Sigmoid colon (tissue), 7 donors: ENCODE measurements around the gene AP1M1. TPM values are rescaled to one million over a fixed set of nuclear protein-coding genes. Genes with fewer than 3 reads are reported as not detected.

ENCODE experiments used
- DNase-seq: peaks from one replicate; pipeline ENCODE4 v3.0.0-alpha.2; 2019
- H3K27ac ChIP-seq, 4 donors: fragments of 200-600 bp; sonication (generic); one replicate each; pipeline ENCODE4 v1.5.1; 2016 to 2019; ENCODE audit warnings: mild to moderate bottlenecking in 1 of 4
- H3K27me3 ChIP-seq, 3 donors: fragments of 200-600 bp; sonication (generic); one replicate each; pipeline ENCODE4 v1.5.1; 2019; ENCODE audit warnings: mild to moderate bottlenecking in 1 of 3
- H3K36me3 ChIP-seq, 4 donors: fragments of 200-600 bp; sonication (generic); one replicate each; pipeline ENCODE4 v1.5.1; 2016 to 2019
- H3K4me1 ChIP-seq, 4 donors: fragments of 200-600 bp; sonication (generic); one replicate each; pipeline ENCODE4 v1.5.1; 2017 to 2019
- H3K4me3 ChIP-seq, 4 donors: fragments of 200-600 bp; sonication (generic); one replicate each; pipeline ENCODE4 v1.5.1; 2017 to 2019; ENCODE audit warnings: mild to moderate bottlenecking in 2 of 4, moderate library complexity in 1 of 4
- H3K9me3 ChIP-seq, 4 donors: fragments of 200-600 bp in 3 of 4; sonication (generic) in 3 of 4; one replicate each; pipeline versions ENCODE4 v1.5.1 to v1.6.1; 2013 to 2019
- EP300 ChIP-seq, 4 donors: sonication (generic); formaldehyde crosslinking; IDR thresholded peaks; one replicate each; pipeline ENCODE4 v1.6.1; 2017; ENCODE audit warnings: antibody characterized with exemption in 4 of 4
- POLR2A ChIP-seq, 2 donors: fragments of 450-650 bp; IDR thresholded peaks; one replicate each; pipeline ENCODE4 v1.6.1; 2016; ENCODE audit warnings: antibody characterized with exemption in 2 of 2, mild to moderate bottlenecking in 2 of 2, moderate library complexity in 2 of 2
- POLR2AphosphoS5 ChIP-seq, 4 donors: sonication (generic); formaldehyde crosslinking; IDR thresholded peaks; one replicate each; pipeline ENCODE4 v1.6.1; 2017; ENCODE audit warnings: antibody characterized with exemption in 4 of 4
- WGBS, 2 donors: extraction: QIAGEN DNeasy Blood & Tissue Kit; methylation state at CpG; one replicate each; pipeline ENCODE4 v1.1.7; 2013; 5-methylcytosine and 5-hydroxymethylcytosine counted together
- intact Hi-C: fragments of 100-400 bp; cut with DNase I; formaldehyde crosslinking; loops from one replicate; pipeline ENCODE4 v1.15.1; 2023
- polyA plus RNA-seq, 3 donors: library from polyadenylated mRNA; stranded (reverse); fragments of 200-250 nt; gene quantifications; one replicate each; pipeline ENCODE4 v1.2.3, GENCODE V29; 2013
- total RNA-seq, 4 donors: library from RNA; depleted of rRNA; stranded (reverse); fragments of >200 nt; gene quantifications; one replicate each; pipeline ENCODE4 v1.1.0, GENCODE V29; 2016
- TF ChIP-seq, protein P1 (sequence below), 4 experiments: fragments of 450-650 bp in 3 of 4; fragments of 200-600 bp in 1 of 4; IDR thresholded peaks; one replicate each; pipeline ENCODE4 v1.5.1; 2016 to 2019; ENCODE audit warnings: antibody characterized with exemption in 4 of 4, mild to moderate bottlenecking in 3 of 4, moderate library complexity in 2 of 4
- donor health status: healthy with polysubstance abuse.
- donor health status: Bipolar disorder and iron deficiency.
- donor health status: healthy.

Gene AP1M1
- total and polyA plus RNA-seq, 7 donors = 18.7 to 63.7 (median 57.1) TPM

DNA sequence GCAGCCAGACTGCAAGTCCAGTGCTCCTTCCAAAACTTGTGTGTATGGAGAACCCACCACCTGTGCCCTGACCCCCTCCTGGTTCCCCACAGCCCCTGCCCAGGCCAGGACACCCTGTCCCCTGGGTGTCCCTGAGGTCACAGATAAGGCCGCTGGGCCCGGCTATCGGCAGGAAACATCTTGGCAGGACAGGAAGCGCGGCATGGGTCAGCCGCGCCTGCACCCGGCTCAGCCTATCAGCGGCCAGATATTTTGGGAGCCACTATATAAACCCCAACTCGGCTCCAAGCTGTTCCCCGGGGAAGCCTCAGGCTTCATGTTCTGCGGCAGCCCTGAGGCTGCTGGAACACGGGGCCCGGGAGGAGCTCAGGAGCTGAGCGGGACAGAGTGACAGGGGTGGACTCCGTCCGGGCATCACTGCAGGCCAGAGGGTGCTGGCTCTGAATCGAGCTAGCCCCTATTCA, 60.8 kb downstream of the AP1M1 start:
- H3K4me3 ChIP-seq = no peak overlapping the region
- peak; percentile 55 to 82 (median 76) for TF ChIP-seq POLR2AphosphoS5 (IDR thresholded peaks at IDR 0.05)
- peak; percentile 24 to 45 for TF ChIP-seq POLR2A (IDR thresholded peaks at IDR 0.05)
- TF ChIP-seq EP300 (IDR thresholded peaks at IDR 0.05) = peak; percentile 26 to 94 (median 54)
- TF ChIP-seq, protein P1, sequence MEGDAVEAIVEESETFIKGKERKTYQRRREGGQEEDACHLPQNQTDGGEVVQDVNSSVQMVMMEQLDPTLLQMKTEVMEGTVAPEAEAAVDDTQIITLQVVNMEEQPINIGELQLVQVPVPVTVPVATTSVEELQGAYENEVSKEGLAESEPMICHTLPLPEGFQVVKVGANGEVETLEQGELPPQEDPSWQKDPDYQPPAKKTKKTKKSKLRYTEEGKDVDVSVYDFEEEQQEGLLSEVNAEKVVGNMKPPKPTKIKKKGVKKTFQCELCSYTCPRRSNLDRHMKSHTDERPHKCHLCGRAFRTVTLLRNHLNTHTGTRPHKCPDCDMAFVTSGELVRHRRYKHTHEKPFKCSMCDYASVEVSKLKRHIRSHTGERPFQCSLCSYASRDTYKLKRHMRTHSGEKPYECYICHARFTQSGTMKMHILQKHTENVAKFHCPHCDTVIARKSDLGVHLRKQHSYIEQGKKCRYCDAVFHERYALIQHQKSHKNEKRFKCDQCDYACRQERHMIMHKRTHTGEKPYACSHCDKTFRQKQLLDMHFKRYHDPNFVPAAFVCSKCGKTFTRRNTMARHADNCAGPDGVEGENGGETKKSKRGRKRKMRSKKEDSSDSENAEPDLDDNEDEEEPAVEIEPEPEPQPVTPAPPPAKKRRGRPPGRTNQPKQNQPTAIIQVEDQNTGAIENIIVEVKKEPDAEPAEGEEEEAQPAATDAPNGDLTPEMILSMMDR (IDR thresholded peaks at IDR 0.05) = no peak
- H3K27ac ChIP-seq = peak overlapping the region; percentile 56 to 78 (median 72)
- H3K27me3 ChIP-seq = no peaks in the 10 kb centered on the region
- no peaks in the 10 kb centered on the region for H3K4me1 ChIP-seq
- 50 to 71% methylated on average over 18 of the region's 18 CpGs for WGBS, 2 donors
- intact Hi-C loops = no loop called here
- peak; percentile 83 for DNase-seq
- H3K36me3 ChIP-seq = no peaks in the 10 kb centered on the region
- no peaks in the 10 kb centered on the region for H3K9me3 ChIP-seq

GRCh38 chr19:16259385-16260159, 61.9 kb downstream of the AP1M1 start:
- Histone ChIP-seq H3K27me3 (no peaks in the 10 kb centered on the region), H3K4me3 (no peak overlapping the region), H3K27ac (peak overlapping the region; percentile 56 to 78 (median 72)), H3K4me1 (no peaks in the 10 kb centered on the region), H3K9me3 (no peaks in the 10 kb centered on the region), H3K36me3 (no peaks in the 10 kb centered on the region)
- no peak for DNase-seq
- intact Hi-C loops = no loop called here
- TF ChIP-seq POLR2AphosphoS5 (IDR thresholded peaks at IDR 0.05) (no peak), EP300 (IDR thresholded peaks at IDR 0.05) (no peak), POLR2A (IDR thresholded peaks at IDR 0.05) (no peak)
- TF ChIP-seq, protein P1 (IDR thresholded peaks at IDR 0.05) = no peak
- 57 to 67% methylated on average over 22 of the region's 22 CpGs for WGBS, 2 donors

- Histone ChIP-seq H3K27me3 (no peaks in the 10 kb centered on the region), H3K9me3 (no peaks in the 10 kb centered on the region), H3K4me3 (no peak overlapping the region), H3K4me1 (no peaks in the 10 kb centered on the region), H3K27ac (peak overlapping the region; percentile 14 to 78 (median 64)), H3K36me3 (no peaks in the 10 kb centered on the region)
- no peak for DNase-seq
- WGBS, 2 donors = 68 to 73% methylated on average over 4 of the region's 4 CpGs
- TF ChIP-seq POLR2AphosphoS5 (IDR thresholded peaks at IDR 0.05) (no peak), POLR2A (IDR thresholded peaks at IDR 0.05) (no peak), EP300 (IDR thresholded peaks at IDR 0.05) (no peak)
- TF ChIP-seq, protein P1 (IDR thresholded peaks at IDR 0.05) = no peak
- intact Hi-C loops = no loop called here
These were observed 62.6 kb downstream of the AP1M1 start for GRCh38 chr19:16260160-16260811.

DNA sequence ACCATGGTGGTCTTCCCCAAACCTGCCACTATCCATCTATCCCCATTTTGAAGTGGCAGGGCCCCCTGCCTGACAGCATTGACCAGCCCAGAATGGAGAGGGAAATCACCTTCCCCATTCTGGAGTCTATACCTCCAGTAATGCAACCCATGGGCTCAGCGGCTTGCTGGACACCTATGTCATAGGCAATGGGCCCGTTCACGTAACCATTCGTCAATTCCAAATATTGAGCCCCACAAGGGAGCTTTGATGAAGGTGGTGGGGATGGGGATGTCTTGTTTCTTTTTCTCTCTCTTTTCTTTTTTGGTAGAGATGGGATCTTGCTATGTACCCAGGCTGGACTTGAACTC, 63.1 kb downstream of the AP1M1 start:
- intact Hi-C loops = no loop called here
- Histone ChIP-seq H3K4me1 (no peaks in the 10 kb centered on the region), H3K27ac (no peak overlapping the region), H3K4me3 (no peak overlapping the region), H3K27me3 (no peaks in the 10 kb centered on the region), H3K36me3 (no peaks in the 10 kb centered on the region), H3K9me3 (no peaks in the 10 kb centered on the region)
- DNase-seq = no peak
- 92 to 96% methylated on average over 4 of the region's 4 CpGs for WGBS, 2 donors
- no peak for TF ChIP-seq POLR2AphosphoS5 (IDR thresholded peaks at IDR 0.05)
- TF ChIP-seq EP300 (IDR thresholded peaks at IDR 0.05) = no peak
- TF ChIP-seq, protein P1 (IDR thresholded peaks at IDR 0.05) = no peak
- TF ChIP-seq POLR2A (IDR thresholded peaks at IDR 0.05) = no peak
